HG02885 (cell line): ENCODE data around the gene PPIB.
A peak's percentile ranks its signal among the peaks of the same experiment; 100 is the strongest.

Experiments used
- ATAC-seq: cut with Tn5 transposase; IDR thresholded peaks from one replicate; pipeline ENCODE4 v1.9.1; 2021; ENCODE audit warnings: mild to moderate bottlenecking; ENCODE audit not compliant: unreplicated experiment, poor library complexity

The PPIB gene

DNA sequence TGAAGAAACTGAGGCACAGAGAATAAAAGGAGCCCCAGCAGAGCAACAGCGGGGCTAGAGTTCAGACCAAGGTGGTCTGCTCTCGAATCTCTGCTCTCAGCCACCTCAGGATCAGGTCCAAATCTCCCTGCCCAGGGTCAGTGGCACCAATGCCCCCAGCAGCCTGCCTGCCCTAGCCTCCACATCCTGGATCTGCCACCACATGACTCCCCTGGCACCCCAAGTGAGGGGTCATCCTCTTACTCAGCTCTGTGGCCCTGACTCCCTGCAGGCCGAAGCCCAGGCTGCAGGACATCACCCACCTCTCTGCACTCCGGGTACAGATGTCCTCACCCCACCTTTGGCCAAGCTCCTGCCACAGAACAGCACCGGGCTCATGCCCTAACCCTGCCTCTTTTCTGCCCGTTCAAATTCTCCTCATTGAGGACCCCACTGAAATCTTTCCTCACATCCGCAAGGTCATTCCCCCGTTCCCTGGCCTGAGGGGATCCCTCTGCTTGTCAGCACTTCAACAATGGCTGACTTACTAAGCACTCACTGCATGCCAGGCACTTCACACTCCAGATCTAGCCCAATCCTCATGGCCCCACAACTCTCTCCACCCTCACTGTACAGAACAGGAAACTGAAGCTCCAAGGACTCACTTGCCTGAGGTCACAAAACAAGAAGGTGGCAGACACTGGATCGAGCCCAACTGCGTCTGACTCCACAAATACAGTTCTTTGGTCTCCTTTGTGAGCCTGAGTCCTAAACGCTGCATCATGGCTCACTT, 4.3 kb downstream of the PPIB start:
- no peak for ATAC-seq

GRCh38 chr15:64157599-64158125, 5.2 kb downstream of the PPIB start:
- no peak for ATAC-seq

DNA sequence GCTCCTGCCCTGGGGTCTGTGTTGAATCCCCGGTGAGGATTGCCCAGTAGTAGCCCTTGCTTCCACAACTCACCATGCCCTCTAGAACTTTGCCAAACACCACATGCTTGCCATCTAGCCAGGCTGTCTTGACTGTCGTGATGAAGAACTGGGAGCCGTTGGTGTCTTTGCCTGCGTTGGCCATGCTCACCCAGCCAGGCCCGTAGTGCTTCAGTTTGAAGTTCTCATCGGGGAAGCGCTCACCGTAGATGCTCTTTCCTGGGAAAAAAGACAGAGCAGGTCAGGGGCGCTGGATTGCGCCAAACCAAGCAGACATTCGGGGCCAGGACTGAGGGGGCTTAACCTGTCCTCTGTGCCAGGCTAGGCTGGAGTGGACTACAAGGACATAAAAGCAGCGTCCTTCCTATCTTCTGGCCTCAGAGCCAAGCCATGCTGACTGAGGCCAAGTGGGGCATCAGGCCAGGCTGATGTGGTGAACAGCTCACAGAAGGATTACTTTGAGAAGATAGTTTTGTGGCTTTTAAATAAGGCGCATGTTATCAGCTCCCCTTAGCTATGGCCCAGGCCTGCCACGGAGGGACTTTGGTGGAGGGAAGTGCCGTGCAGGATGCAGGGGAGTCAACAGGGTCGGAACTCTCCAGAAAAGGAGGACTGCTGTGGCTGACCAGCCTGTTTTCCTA, 6.0 kb downstream of the PPIB start:
- no peak for ATAC-seq

- no peak for ATAC-seq
These were observed 6.8 kb downstream of the PPIB start for GRCh38 chr15:64155802-64156651.

GRCh38 chr15:64153480-64154367, 9.1 kb downstream of the PPIB start:
- peak; percentile 70 for ATAC-seq

DNA sequence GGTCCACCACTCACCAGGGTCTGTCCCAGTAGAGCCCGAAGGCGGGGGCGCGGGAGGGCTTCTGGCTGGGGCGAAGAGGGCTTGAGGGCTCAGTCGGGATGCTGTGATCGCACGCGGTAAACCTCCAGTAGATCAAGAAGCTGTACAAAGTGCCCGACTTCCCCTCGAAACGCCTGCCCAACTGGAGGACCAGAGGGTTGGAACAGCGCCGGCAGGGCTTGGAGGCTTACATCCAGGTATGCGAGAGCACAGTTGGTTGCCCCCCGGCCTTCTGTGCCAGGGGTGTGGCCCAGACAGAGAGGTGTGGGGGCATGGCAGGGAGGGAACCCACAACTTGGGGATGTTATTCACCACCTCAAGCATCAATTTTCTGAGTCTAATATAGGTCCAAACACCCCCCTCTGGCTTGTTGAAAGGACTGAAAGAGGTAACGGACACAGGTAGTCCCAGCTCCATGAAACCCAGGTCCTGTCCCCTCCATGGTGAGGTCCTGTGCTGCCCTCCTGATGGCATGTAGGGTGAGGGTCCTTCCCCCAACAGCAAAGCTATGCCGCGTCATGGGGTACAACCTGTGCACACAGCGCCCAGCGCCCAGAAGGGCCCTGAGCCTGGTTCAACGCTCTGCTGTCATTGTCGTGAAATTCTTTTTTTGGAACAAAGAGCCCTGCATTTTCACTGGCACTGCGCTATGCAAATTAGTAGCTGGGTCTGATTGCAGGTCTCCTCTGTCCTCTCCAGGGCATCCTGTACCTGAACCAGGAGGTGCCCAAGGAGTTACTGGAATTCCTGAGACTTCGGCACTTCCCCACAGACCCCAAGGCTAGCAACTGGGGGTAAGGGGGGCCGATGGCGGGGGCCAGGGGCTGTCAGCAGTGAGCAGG, 10.1 kb downstream of the PPIB start:
- no peak for ATAC-seq

DNA sequence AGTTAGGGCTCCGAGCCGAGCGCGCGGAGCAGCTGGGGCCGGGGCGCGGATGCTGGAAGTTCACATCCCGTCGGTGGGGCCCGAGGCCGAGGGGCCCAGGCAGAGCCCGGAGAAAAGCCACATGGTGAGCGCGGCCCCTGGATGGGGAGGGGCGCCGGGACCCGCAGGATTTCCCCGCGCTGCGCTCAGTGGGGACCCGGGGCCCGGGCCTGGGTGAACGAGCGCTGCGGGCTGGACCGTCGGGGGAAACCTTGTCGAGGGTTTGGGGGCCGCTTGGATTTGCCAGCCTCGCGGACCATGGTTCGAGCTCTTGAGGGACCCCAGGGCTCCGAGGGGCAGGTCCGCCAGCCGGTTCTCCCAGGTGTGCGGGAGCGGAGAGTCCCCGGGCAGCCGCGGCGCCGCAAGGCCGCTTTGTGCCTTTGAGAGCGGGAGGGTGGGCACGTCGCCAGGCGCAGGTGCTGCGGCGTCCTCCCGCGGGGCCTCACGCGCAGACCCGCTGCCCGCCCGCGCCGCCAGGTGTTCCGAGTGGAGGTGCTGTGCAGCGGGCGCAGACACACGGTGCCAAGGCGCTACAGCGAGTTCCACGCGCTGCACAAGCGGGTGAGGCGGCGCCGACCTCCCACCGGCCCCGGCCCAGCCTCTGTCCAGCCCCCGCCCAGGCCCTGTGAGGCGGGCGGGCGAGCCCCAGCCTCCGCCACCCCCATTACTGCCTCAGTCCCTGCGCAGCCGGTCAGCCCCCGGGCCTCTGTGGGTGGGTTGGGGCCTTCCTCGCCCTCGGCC, 10.9 kb downstream of the PPIB start, which contains the start of gene SNX22:
Gene SNX22, plus strand, starts transcription at position 5 of the 780 bp plus-strand sequence. Its CDS starts 45 bp downstream, at position 50.
- ATAC-seq = no peak

- no peak for ATAC-seq
These were observed 12.8 kb downstream of the PPIB start for GRCh38 chr15:64149893-64150578.

GRCh38 chr15:64149424-64149823, 13.4 kb downstream of the PPIB start:
- ATAC-seq = no peak

- ATAC-seq = no peak
These were observed 14.2 kb downstream of the PPIB start for GRCh38 chr15:64148581-64148980.

DNA sequence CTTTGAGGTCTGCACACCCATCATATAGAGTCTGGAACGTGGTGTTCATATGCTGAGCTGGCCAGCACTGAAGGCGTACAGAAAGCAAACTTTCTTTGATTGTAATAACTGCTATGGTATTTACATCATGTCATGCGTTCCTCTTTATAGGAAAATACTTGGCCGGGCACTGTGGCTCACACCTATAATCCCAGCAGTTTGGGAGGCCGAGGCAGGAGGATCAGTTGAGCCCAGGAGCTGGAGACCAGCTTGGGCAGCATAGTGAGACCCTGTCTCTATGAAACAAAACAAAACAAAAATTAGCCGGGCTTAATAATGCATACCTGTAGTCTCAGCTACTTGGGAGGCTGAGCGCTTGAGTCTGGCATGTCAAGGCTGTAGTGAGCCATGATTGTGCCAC, 14.7 kb downstream of the PPIB start:
- no peak for ATAC-seq

DNA sequence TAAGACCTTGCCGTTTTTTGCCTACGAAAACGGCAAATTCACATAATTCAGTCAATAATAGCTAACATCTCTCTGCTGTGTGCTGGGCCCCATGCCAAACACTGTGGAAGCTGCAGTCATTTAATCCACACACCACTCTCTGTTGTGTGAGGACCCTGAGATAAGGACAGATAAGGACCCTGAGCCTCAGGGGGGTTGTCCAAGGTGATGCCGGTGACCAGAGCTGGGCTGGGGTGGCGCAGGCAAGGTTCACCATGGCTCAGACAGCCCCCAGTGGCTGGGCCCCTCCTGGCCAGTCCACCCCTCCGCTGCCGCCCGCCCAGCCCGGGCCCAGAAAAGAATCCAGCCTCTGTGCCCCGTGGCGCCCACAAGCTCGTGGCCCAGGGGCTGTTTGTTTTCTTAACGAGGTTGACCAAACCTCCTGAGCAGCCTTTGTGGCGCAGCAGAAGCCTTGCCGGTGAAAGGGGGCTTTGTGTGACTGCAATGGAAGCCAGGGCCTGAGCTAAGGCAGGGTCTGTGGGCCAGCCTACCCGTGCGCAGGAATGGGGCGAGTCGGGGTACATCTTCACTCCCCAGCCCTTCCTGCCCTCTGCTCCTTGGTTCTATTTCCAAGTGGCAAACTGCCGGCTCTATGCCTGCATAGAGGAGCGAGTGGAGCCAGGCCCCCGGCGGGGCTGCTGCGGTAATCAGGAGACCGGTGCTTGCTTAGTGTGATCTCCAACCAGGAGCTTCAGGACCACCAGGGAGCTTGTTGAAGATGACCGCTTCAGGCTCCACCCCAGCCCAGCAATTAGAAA, 15.7 kb downstream of the PPIB start:
- ATAC-seq = no peak

DNA sequence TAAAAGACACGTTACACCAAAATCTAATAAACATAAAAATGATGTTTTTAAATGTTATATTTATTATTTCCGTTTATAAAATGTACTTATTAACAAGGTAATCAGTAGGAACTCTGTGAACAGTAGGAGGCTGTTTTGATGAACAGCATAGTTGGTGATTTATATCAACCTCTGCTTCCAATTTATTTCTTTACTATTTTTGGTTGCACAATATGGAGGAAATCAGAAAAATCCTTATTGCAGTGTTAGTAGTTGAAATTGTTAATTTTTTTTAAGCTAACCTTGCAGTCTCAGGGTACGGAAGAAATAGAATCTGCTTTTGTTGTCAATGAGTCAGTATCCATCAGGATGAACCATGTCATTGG, 16.3 kb downstream of the PPIB start:
- no peak for ATAC-seq

DNA sequence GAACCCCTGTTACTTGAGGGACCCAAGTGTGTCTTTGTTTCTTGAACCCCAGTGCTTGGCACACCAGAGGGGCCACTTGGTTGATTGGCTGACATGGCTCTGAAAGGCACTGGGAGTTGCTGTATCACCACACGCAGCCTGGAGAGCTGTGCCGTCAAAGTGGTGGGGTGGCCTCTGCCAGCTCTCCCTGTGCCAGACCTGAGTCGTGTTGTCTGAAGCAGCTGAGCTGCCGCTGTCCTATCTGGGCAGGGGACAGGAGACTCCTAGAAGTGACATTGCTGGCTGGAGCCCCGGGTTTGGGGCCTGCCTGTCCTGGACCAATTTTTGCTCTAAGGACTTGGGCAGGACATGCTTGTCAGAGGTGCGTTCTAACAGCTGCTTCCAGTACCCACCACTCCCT, 16.8 kb downstream of the PPIB start:
- no peak for ATAC-seq

GRCh38 chr15:64144565-64145281, 18.1 kb downstream of the PPIB start:
- peak; percentile 68 for ATAC-seq

DNA sequence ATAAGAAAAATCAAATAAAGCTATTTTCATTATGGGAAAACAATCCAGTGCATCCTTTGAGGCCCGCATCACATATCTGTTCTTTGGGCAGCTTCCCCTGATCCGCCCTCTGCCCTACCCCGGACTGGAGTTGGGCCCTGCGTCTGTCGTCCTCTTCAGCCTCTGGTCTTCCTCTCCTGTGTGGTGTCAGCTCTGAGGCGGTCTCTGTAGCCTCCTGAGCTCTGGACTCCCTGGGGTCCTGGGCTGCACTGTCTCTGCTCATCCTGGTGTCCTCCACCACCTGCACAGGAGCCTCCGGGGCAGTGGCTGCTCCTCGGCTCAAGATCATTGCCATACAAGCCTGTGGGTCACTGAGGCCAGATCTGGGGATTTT, 18.6 kb downstream of the PPIB start:
- ATAC-seq = no peak
